HG03064 (cell line): Measurements from ENCODE around the gene TNKS1BP1.
"Not testable (repeated sequence)": the region's sequence is repeated elsewhere in the genome, so short reads cannot be mapped to it uniquely, and the experiment has no call there.

ENCODE experiments used
- ATAC-seq: cut with Tn5 transposase; IDR thresholded peaks from one replicate; pipeline ENCODE4 v1.9.1; 2021; ENCODE audit warnings: low read depth; ENCODE audit not compliant: unreplicated experiment

The TNKS1BP1 gene

DNA sequence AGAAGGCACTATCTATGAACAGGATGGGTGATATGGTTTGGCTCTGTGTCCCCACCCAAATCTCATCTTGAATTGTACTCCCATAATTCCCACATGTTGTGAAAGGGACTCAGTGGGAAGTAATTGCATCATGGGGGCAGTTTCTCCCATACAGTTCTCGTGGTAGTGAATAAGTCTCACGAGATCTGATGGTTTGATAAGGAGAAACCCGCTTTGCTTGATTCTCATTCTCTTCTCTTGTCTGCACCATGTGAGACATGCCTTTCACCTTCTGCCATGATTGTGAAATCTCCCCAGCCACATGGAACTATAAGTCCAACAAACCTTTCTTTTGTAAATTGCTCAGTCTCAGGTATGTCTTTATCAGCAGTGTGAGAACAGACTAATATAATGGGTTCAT, 28.5 kb downstream of the TNKS1BP1 start:
- ATAC-seq: not testable (repeated sequence)

DNA sequence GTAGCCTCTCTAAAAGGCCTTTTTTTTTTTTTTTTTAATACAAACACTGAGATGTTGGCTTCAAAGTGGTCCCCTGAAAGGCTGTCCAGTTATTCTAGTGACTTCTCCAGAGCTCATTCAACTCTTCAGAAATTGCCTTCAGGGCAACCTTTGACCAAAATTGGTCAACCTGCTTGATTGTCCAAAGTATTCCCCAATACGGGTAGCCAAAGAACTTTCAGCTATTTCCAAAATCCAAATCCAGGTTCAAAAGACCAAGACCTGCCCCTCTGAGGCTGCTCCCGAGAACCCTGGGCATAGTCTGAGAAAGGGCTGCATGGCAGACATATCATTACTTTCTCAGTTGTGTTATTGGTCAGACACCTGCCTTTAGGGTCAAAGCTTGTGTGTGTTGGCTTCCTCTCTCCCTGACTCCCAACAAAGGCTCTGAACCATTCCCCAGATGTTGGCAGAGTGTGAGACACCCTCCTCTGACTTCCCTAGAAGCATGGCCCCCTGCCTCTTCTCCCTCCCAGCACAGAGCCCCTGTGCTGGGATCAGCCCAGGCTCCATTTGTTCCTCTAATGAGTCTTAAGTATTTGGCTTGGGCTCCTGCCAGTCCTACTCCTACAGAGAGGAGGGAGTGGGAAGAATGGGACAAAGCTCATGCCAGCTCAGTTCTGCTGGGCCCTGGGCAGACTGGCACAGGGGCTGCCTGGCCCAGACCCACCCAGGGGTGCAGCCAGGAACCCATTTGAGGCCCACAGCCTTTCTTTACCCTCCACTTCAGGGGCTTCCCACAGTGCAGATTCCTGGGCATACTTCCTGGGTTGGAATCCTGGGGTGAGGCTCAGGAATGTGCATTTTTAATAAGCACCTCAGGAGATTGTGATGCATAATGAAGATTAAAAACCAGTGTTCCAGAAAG, 30.3 kb downstream of the TNKS1BP1 start:
- no peak for ATAC-seq

DNA sequence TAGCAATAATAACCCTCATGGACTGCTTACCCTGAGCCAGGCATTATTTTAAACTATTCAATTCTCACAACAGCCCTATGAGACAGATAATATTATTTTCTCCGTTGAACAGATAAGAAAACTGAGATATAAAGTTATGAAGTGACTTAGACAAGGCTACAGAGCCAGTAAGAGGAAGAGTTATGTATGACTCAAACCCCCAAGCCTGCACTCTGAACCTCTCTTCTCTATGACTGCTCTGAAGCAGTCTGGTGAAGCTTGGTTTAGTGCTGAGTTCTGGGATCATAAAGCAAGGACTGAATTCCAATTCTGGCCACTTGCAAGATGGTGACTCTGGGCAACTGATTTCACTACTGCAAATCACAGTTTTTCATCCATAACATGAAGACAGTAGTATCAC, 34.5 kb downstream of the TNKS1BP1 start:
- no peak for ATAC-seq

GRCh38 chr11:57288771-57289579, 35.8 kb downstream of the TNKS1BP1 start:
- ATAC-seq: no peak

- ATAC-seq: no peak
Measured at GRCh38 chr11:57287884-57288283, 36.9 kb downstream of the TNKS1BP1 start.

DNA sequence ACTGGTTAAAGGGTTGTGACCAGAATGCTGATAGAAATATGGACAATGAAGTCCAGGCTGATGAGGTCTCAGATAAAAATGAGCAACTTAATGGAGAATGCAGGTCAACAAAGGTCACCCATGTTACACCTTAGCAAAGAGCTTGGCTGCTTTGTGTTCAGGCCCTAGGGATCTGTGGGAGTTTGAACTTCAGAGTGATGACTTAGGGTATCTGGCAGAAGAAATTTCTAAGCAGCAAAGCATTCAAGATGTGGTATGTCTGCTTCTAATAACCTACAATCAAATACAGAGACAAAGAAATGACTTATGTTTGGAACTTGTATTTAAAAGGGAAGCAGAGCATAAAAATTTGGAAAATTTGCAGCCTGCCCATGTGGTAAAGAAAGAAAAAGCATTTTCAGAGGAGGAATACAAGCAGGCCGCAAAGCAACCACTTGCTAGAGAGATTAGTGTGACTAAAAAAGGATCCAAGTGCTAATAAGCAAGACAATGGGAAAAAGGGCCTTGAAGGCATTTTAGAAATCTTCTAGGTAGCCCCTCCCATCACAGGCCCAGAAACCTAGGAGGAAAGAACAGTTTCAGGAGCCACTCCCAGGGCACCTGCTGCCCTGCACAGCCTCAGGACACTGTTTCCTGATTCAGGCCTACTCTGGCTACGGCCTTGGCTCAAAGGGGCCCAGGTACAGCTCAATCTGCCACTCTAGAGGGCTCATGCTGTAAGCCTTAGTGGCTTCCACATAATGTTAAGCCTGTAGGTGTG, 41.3 kb downstream of the TNKS1BP1 start:
- no peak for ATAC-seq

GRCh38 chr11:57281546-57281945, 43.2 kb downstream of the TNKS1BP1 start:
- ATAC-seq: not testable (repeated sequence)

- no peak for ATAC-seq
Measured at GRCh38 chr11:57279116-57279515, 45.6 kb downstream of the TNKS1BP1 start.

DNA sequence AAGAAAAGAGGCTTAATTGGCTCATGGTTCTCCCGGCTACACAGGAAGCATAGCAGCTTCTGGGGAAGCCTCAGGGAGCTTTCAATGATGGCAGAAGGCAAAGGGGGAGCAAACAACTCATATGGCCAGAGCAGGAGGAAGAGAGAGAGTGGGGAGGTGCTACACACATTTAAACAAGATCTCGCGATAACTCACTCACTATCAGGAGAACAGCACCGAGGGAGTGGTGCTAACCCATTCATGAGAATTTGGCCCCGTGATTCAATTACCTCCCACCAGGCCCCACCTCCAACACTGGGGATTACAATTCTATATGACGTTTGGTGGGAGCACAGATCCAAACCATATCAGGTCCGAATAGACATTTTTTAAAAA, 46.0 kb downstream of the TNKS1BP1 start:
- ATAC-seq: no peak

DNA sequence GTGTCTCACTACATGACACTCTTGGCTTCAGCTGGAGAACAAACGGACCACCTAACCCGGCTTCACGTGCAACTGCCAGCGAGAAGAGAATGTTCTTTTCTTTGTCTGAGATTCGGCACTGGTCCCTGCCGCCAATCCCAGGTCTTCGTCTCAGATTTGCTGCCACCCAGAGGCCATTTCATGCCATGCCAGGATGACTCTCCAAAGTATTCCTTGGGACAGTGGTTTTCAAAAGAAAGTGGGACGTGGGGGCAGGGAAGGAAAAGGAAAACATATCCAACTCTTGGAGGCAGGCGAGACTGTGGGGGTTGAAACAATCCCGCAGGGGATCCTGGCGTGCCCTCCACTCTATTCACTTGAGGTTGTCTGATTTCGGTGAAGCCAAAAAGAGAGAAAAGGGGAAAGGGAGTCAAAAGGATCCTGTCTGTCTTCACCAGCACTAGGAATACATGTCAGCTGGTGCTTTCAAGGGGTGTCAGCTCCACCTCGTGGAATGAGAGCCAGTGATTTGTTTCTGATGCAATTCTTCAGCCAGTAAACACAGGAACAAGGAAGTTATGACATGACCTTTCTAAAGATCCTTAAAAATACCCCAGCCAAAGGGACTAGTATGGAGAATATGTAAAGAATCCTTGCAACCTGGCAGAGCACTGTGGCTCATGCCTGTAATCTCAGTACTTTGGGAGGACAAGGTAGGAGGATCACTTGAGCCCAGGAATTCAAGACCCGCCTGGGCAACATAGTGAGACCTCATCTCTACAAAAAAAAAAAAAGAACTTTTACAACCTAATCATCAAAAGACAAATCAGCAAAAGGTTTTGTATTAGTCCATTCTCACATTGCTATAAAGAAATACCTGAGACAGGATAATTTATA, 46.7 kb downstream of the TNKS1BP1 start:
- ATAC-seq: no peak

GRCh38 chr11:57276971-57277675, 47.6 kb downstream of the TNKS1BP1 start:
- no peak for ATAC-seq

- ATAC-seq: no peak
Measured at GRCh38 chr11:57276169-57276970, 48.4 kb downstream of the TNKS1BP1 start.

DNA sequence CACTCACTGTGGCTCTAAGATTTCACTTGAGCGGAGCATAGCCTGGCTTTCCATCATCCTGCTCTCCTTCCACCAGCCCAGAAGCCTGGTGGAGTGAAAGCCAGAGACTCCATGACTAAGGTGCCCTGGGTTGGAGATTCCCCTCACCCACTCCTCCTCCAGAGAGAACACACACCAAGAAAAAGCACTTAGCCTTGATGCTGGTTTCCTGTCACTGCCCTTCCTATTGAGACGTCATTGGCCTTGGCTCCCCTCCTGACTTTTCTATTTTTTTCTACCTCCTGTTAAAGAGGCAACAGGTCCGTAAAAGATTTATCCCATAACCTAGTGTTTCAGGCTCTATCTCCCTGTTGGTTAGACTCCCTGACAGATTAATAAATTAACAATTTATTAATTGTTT, 49.2 kb downstream of the TNKS1BP1 start:
- no peak for ATAC-seq

DNA sequence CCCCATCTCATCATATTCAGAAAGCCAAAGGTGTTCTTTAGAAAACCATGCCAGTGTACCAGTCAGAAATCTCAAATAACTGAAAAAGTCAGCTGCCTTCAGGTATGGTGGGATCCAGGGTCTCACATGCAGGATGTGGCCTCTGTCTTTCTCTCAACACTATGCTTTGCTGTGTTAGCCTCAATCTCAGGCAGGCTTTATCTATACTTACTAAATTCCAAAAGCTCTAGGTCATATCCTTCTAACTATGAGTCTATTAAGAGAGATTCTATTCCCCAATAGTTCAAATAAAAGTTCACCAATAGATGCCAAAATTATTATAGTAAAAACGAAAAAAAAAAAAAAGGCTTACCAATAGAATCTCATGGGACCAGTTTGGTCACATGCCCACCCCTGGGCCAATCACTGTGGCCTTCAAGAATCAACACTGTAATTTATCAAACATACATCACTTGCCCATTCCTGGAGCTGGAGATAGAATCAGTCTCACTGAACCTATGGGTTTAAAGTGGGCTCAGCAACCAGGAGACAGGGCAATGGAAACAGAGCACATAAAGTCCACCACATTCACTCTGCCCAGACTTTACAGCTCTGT, 49.8 kb downstream of the TNKS1BP1 start:
- no peak for ATAC-seq

DNA sequence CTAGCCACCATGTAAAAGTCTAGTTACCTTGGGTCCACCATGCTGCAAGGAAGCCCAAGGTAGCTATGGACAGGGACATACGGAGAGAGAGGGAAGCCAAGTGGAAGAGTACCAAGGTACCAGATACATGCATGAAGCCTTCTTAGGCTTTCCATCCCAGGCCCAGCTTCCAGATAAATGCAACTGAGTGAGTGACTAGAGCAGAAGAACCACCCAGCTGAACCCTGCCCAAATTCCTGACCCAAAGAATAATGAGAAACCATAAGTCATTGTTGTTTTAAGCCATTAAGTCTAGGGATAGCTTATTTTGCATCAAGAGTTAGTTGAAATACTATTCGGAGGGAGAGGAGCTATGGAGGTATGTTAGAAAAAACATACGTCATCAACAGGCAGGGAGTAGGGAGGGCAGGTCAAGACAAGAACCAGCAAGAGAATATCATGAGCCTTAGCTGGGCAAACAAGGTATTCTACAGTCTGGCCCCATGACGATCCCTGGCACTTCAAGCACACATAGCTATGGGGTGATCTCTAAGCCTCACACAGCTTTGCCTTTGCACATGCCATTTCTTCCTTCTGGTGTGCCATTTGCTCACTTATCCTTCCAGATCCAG, 51.2 kb downstream of the TNKS1BP1 start:
- ATAC-seq: no peak

DNA sequence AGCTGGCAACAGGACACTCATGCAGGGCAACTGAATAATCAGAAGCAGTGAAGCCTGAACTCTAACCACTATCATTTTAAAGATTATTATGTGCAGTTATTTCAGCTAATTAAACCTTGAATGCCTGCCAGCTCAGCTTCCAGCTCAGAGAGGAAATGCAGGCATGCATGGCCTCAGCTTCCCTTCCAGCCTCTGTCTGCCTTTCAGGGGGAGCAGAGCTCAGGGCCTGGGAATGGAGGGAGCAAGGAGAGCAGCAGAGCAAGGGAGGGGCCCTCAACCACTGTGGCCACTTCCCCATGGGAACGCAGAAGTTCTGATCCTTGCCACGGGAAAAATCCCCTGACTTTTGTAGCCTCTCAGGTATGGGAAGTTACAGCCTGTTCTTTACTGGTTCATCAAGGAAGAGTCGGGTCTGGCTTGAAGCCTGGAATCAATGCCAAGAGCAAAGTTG, 55.2 kb downstream of the TNKS1BP1 start:
- no peak for ATAC-seq

- ATAC-seq: no peak
Measured at GRCh38 chr11:57266157-57266556, 58.6 kb downstream of the TNKS1BP1 start.

GRCh38 chr11:57263351-57263750, 61.4 kb downstream of the TNKS1BP1 start:
- no peak for ATAC-seq
